HG03520 (cell line): ENCODE results near the gene WEE2.
A peak's percentile ranks its signal among the peaks of the same experiment; 100 is the strongest.

Experiments used
- ATAC-seq: cut with Tn5 transposase; IDR thresholded peaks from one replicate; pipeline ENCODE4 v1.9.1; 2021; ENCODE audit warnings: mild to moderate bottlenecking, moderate library complexity; ENCODE audit not compliant: unreplicated experiment

The WEE2 gene

DNA sequence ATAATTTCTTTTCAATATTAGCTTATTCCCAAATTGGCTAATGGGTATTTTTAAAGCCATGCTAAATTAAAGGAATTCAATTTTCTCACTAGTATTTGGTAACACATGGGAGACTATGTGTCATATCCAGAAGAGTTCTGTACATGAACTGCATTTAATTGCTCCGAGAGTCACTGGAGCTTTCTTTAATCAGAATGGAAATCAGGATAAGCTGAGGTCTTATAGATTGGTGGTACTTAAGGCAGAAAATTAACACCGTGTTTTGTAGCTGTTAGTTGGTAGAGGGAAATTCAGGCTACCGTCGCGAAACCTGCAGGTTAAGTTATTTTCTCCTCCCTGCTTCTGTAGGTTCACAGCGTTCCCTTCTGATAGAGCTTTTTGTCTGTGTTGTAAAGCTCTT lies at the start of gene WEE2:
TSS of gene WEE2 (plus strand) at position 3 of the 400 bp plus-strand sequence. CDS start 406 bp downstream, outside the sequence.
- no peak for ATAC-seq

DNA sequence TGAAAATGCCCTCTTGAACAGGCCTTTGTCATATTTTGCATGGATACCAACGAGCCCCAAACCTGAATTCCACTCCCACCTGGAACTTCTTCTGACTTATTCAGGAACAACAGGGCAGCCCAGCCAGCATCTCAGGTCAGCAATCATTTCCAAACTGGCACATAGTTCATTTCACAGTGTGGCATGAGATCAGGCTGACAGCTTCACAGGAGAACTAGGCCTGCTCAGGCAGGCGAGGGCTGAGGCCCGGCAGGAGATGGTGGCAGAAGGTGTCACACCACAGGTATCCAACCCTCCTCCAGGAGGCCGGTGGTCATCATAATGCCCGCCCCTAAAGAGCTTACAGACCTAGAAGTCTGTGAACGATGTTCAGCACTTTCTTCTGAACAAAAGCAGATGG lies 48.7 kb upstream of the WEE2 start:
- ATAC-seq = no peak

DNA sequence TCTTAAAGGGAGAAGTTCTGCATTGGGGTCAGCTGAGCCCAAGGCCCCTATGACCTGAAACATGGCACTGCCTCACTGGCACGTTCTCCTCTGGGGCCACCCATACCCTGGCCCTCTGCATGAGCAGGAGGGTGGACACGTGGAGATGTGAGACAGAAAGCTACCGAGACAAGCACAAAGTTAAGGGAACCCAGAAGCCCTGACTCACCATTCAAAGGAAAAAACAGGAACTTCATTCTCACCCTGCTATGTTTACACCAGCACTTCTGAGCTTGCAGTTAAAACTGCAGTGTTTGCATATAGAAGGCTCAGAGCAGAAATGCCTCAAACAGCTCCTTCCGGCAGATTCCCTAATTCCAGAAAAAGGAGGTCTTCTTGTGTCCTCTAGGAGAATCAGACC lies 47.9 kb upstream of the WEE2 start:
- no peak for ATAC-seq

DNA sequence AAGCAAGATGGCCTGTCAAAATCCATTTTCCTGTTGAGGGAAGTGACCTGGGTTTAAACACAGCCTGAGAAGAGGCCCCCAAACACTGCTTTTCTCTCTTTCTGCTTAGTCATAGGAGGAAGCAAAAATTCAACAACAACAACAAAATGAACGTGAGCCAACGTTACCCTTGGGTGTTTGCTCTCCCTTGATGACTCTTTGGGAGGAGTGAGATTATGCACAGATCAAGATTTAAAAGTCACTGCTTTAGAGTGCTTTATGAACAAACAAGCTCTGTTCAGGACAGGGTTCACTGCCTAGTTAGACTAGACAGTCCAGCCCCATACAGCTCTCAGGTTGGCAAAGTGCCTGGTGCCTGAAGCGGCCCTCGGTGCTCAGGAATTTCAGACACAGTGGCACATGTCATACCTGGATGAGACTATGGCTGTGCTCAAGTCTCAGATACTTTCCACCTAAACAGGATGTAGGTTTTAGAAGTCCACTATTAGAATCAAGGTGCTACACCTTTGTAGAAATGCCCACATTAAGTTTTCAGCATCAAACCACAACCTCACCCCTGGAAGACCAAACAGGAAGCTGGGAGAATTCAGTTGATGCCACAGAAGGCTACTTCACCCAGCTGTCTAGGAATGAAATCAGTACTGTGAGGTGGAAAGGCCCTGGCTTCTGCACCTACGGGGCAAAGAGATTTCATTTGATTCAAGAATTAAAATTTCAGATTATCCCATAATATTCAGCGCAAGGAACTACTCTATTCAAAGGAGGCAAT lies 44.9 kb upstream of the WEE2 start:
- ATAC-seq = no peak

DNA sequence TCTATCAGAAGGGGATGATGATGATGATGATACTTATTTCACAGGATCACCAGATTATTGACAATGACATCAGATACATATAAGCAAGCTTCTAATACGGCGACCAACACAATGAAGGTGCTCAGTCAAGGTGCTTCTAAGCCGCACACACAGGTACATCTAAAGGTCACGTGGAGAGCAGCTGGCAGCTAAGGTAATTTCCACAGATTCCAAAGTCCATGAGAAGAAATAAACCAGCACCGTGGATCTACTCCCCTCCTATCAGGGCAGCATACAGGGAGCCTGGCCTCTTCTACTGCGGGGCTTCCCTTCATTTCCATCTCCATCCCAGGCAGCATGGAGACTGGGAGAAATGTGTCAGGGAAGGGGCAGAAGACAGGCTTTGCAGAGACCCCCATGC lies 43.7 kb upstream of the WEE2 start:
- ATAC-seq = no peak

DNA sequence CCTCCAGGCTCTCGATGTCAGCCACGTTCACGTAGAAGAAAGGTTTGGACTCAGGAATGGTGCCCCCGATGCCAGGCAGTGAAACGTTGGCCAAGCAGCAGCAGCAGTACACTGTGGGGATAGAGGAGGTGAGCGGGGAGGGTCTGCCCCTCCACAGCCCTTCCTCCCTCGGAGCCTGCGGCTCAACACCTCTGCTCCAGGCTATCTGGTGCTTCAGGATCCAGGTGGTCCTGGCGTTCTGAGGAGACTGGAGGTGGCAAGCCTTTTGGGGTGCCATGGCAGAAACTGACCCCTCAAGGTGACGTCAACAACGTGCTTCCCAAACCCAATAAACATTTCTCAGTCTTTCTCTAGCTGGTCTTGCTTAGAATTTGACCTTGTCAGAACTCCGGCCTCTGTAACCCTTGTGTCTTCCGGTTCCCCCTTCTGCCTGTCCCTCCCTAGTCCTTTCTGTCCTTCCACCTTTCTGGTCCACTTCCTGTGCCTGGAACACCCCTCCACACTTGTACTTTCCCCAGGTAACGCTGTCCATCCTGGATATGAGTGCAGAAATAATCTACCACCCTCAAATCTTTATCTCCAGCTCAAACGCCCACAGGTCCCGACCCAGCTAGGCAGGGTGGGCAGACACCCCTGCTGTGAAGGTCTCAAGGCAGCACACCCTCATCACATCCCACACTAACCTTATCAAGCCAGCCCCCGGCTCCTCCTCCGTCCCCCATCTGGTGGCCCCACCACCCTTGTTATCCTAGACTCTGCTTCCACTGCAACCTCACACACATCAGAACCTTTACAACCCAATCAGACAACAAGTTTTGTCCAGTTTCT lies 42.7 kb upstream of the WEE2 start:
- no peak for ATAC-seq

DNA sequence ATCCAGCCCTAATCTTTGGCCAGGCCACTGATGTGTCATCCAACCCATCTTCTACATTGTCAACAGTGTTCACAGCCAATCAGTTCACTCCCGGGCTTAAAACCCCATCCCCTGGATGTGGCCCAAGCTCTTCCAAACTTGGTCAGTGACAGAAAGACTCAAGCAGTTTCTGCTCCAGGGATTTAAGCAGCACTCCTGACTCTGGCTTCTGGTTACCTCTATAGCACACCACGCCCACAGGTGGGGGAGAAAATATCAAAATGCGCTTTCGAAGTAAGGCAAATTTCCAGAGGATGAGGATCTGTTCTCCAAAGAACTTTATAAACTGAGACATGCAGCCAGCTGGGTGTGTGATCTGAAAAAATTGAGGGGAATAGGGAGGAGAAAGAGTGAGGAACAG lies 42.1 kb upstream of the WEE2 start:
- no peak for ATAC-seq

DNA sequence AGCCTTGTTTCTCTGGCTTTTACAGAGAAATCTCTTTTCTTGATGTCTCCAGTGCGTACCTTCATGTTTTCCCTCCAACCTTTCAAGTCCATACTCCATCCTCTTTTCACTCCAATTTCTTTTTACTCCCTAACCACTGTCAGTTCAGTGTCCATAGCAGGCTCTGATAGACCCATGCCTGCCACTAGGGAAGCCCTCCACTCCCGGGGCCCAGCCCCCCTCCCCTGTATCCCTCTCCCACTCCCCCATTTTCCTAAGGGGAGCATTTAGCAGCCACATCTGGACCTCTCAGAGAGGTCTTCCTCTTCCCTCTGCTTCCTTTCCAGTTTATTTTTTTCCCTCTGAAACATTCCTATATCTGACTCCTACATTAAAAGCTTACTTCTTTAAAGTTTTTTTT lies 39.3 kb upstream of the WEE2 start:
- no peak for ATAC-seq

DNA sequence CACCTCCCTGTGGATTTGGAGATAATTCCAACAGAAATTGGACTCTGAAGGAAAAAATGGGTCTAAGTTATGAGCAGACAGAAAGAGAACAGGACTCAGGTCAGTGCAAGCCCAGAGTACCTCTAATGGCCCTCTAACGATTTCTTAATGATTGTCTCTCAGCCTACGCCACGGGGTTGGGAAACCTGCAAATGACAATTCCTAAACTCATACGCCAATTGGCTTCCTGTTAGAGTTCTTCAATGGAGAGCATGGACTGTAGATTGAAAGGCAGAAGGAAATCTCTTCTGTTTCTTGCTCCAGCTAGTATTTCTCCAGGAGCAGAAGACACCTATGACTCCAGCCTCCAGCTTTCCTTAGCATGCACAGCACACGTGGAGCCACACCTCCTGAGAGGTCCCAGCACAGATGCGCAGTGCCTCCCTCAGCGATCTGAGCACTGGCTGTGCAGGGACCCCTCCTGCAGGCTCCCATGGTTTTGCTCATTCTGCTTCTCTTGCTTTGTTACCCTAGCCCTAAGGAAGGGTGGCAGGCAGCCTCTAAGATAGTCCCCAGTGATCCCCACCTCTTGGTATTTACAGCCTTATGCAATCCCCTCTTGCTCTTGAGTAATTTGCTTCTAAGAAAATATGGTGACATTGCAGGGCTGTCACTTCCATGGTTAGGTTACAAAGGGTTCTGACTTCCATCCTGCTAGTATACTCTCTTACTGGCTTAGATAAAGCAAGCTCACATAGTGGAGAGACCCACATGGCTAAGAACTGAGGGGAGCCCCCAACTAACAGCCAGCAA lies 36.3 kb upstream of the WEE2 start:
- ATAC-seq = no peak

DNA sequence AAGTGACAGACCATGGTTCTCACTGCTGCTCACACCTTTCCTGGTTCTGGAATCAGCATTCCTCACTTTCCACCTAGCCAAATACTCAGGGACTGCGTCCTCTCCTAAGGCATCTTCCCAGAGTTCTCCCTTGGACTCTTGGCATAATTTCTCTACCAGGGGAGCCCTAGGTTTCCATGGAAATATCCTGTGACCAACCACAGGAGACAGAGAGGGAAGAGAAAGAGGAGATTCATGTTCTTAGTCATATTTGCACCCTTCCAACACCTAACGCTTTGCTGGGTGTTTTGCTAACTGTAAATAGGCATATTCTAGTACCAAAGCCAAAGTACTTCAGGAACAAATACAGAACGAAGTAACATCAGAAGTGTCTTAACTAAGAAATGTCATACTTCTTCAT lies 34.8 kb upstream of the WEE2 start:
- ATAC-seq = no peak

DNA sequence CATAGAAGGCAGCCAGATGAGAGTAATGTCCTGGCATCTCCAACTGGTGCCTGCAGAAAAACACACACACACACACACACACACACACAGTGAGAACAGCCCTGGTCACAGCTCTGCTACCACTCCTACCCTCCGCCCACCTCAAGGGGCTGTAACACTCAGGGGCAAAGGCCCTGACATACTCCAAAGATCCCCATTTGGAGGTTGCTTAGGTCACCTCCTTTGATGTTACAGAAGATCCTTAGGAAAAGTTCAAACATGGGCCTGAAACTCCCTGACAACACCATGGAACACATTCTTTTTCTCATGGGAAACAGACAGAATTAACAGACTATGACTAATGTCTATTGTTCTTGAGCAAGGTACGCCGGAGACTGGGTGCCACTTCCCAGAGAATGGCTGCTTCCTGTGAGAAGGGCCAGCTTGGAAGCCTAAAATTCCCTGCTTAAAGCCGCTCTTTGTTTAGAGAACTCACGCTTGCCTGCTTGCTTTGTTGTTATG lies 33.9 kb upstream of the WEE2 start:
- no peak for ATAC-seq

DNA sequence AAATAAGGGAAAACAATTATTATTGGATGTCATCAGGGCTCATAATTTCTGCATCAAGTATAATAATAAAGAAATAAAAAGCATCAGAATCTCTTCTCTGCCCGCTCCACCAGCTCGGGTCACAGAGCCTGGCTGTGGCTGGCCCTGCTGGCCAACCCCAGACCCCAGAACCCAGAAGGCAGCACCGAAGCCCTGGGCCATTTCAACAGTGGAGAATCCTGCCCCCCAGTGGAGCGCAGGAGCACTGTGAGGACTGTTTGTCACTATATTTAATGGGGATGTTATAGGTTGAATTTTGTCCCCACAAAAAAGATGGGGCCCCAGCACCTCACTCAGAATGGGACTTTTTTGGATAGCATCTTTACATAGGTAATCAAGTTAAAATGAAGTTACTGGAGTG lies 33.5 kb upstream of the WEE2 start:
- no peak for ATAC-seq

DNA sequence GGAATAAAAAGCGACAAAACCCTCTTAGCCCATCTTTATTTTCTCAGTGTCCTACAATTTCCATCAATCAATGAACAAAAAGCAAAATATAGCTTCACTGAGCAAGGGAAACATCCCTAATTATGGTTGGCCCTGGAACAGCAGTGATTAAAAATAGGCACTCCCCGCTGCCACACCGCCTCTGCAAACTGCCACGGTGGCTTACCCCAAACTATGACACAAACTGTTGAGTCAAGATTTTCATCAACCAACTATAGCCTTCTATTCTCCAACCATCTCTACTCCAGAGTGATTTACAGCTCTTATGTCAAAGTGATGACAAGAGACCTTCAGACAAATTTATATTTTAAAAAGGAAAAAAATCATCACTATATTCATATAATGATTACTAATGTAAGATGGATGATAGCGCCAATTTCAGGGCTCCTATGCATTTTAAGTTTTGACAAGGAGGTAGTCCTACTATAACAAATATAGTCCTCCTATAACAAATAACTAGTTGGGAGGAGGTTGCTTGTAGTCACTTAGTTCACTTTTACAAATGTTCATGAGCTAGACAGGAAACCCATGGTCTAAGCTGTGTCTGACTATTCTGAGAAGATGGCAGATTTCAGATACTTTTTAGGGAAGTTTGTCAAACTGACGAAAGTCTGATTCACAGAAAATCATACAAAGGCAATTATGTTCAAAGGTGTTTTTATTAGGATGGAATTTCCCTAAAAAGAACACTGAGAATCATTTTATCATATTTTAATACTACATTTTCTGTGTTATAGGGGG lies 32.5 kb upstream of the WEE2 start:
- no peak for ATAC-seq

DNA sequence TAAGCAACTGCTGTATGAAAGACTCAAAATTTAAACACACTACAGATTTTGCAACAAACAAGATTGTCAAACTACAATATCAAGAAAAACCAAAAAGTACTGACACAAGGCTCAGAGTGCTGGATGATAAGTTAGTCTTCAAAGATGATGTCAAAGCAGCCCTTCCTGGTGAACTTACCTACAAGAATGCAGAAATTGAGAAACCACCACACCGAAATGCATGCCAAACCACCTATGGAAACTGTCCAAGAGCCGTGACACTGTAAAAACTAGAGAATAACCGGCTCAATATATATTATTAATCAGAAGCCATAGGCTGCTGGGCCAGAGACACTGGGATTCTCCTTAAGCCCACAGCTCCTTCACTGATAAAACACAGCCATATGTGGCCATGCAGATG lies 31.5 kb upstream of the WEE2 start:
- ATAC-seq = no peak

DNA sequence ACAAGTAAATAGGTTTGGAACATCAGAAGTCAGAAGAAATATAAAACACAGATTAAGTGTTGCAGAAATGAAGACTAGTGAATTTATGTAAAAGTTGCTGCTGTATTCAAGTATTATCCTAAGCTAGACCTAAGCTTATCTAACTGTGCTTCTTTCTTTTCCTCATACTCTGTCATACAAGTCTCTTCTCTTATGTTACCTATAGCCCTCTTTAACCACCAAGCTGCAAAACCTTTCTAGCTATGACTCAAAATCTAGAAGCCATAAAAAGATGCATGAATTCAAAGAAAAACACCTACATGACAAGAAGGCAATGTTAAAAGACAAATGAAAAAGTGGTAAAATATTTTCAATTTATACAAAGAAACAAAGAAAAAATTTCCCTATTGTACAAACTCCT lies 29.1 kb upstream of the WEE2 start:
- peak; percentile 70 for ATAC-seq

DNA sequence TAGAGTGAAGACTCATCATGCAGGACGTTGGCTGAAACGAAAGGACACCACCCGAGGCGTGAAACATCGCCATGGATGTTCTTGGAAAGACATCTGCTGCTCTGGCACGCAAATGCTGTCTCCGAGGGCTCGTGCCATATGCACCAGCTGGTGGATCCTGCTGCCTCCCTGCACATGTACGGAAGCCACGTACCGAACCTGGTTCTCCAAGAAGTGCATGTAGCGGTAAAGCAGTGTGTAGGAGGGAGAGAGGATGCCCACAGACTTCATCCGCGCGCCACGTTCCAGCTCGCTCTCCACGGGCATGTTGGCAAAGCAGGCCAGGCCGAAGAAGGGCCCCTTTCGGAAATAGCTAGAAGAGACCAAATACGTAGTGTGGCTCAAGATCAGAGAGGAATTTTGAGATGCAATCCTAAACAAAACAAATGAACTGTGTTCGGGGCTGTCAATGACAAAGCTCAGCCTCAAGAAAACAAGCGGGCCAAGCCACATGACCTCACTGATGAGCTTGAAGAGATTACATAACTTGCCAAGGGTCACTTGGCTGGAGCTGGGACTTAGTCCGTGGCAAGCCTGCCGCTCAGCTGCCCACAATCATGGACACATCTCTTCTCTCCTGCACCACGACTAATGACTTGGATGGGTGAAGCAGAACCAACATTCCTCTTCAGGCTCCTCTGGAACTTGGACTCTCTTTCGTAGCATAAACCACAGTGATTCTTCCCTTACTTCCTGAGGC lies 22.7 kb upstream of the WEE2 start:
- ATAC-seq = no peak

DNA sequence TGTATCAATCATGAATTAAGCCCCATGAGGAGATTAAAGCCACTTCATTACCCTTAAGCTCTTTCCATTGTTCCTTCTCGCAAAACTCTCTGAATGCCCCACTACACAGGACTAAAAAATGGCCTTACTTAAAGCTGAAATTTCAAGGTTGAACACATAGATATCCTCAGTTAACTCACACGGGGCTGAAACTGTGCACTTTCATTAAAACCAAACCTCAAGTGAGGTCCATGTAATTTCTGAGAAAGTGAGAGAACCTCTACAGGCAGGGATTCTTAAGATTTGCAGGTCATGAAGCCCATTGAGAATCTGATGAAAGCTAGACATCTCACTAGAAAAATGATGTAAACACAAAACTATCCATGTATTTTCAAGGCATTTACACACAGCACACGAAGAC lies 22.1 kb upstream of the WEE2 start:
- ATAC-seq = no peak

DNA sequence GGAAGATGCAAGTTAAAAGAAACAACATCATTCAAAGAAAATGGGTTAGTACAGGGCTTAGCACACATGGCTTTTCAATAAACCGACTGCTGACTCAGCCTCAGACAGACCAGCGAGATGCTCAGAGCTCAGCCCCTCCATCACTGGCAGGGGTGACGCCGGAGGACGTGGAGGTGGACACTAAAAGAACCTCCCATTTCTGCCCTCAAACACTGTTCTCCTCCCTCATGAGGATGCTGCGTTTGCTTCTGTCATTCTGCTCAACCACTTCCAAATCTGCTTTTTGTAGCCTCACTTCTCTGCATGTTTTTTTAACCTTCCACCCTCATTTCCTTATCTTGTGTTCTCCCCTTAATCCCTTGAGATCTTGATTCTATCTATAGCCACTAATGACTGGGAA lies 21.5 kb upstream of the WEE2 start:
- no peak for ATAC-seq

DNA sequence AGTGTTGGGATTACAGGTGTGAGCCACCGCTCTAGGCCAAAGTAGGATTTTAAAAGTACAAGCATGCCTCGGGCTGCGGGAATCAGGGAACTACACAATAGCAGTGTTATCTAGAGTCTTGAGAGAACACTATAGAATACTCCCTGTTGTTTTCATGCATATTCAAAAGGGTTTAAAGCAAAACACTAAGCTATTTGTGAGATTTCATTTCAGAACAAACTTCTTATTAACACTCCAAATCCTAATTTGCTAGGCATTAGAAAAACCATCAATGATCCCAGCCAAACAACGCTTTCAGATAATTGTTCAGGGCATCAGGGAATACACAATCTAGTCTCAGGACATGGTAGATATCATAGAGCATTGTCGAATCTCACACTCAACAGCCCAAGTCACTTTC lies 20.1 kb upstream of the WEE2 start:
- ATAC-seq = no peak
